SK-N-SH treated with all-trans-retinoic acid at 6 μM for 48 hours (cell line): ENCODE data around the gene TSHZ2.

ENCODE experiments used
- ATAC-seq: fragments of 200-7000 bp; cut with Tn5 transposase; 3 replicates; pipeline ENCODE4 v1.9.1; 2020; ENCODE audit warnings: mild to moderate bottlenecking, moderate library complexity
- ARNTL ChIP-seq: fragments of 450-650 bp; formaldehyde crosslinking; IDR thresholded peaks from 2 replicates; pipeline ENCODE4 v1.5.0; 2020; ENCODE audit warnings: low read depth, mild to moderate bottlenecking, moderate library complexity, borderline replicate concordance
- BACH2 ChIP-seq: fragments of 250-450 bp; sonication (Bioruptor Pico); IDR thresholded peaks from 2 replicates; pipeline ENCODE4 v1.9.0; 2021; ENCODE audit warnings: mild to moderate bottlenecking, borderline replicate concordance
- ESRRG ChIP-seq: fragments of 250-450 bp; sonication (Bioruptor Pico); IDR thresholded peaks from 2 replicates; pipeline ENCODE4 v1.6.1; 2021; ENCODE audit warnings: mild to moderate bottlenecking
- PPARA ChIP-seq: fragments of 250-450 bp; sonication (Bioruptor Pico); IDR thresholded peaks from 2 replicates; pipeline ENCODE4 v1.5.0; 2020; ENCODE audit warnings: mild to moderate bottlenecking, borderline replicate concordance
- RARB ChIP-seq: fragments of 250-450 bp; sonication (Bioruptor Pico); IDR thresholded peaks from 2 replicates; pipeline ENCODE4 v1.8.0; 2021; ENCODE audit warnings: mild to moderate bottlenecking, moderate library complexity
- SNAI2 ChIP-seq: fragments of 250-450 bp; sonication (Bioruptor Pico); IDR thresholded peaks from 2 replicates; pipeline ENCODE4 v1.5.0; 2020; ENCODE audit warnings: mild to moderate bottlenecking, moderate library complexity
- TOX ChIP-seq: fragments of 250-450 bp; sonication (Bioruptor Pico); IDR thresholded peaks from 2 replicates; pipeline ENCODE4 v1.8.0; 2021; ENCODE audit warnings: mild to moderate bottlenecking, moderate library complexity, borderline replicate concordance
- ZFP30 ChIP-seq: fragments of 450-650 bp; formaldehyde crosslinking; IDR thresholded peaks from 2 replicates; pipeline ENCODE4 v1.5.0; 2022; ENCODE audit warnings: mild to moderate bottlenecking, moderate library complexity
- ZNF565 ChIP-seq: fragments of 450-650 bp; formaldehyde crosslinking; conservative IDR thresholded peaks from 2 replicates; pipeline ENCODE4 v1.5.0; 2020; ENCODE audit warnings: low read depth, mild to moderate bottlenecking, moderate library complexity
- ZNF70 ChIP-seq: fragments of 450-650 bp; formaldehyde crosslinking; IDR thresholded peaks from 2 replicates; pipeline ENCODE4 v1.5.0; 2020; ENCODE audit warnings: mild to moderate bottlenecking, moderate library complexity
- ZNF8 ChIP-seq: fragments of 450-650 bp; formaldehyde crosslinking; IDR thresholded peaks from 2 replicates; pipeline ENCODE4 v1.5.0; 2020; ENCODE audit warnings: mild to moderate bottlenecking, moderate library complexity
- TF ChIP-seq, protein P1 (sequence below): fragments of 250-450 bp; sonication (Bioruptor Pico); IDR thresholded peaks from 2 replicates; pipeline ENCODE4 v1.8.0; 2021; ENCODE audit warnings: low read depth, mild to moderate bottlenecking, moderate library complexity, borderline replicate concordance
- TF ChIP-seq, protein P2 (sequence below): fragments of 250-450 bp; sonication (Bioruptor Pico); IDR thresholded peaks from 2 replicates; pipeline ENCODE4 v1.5.1; 2021; ENCODE audit warnings: mild to moderate bottlenecking, moderate library complexity
- TF ChIP-seq, protein P3 (sequence below): fragments of 250-450 bp; sonication (Bioruptor Pico); IDR thresholded peaks from 2 replicates; pipeline ENCODE4 v1.8.0; 2020; ENCODE audit warnings: mild to moderate bottlenecking, moderate library complexity, borderline replicate concordance
- TF ChIP-seq, protein P4 (sequence below): fragments of 250-450 bp; sonication (Bioruptor Pico); IDR thresholded peaks from 2 replicates; pipeline ENCODE4 v1.5.1; 2020; ENCODE audit warnings: low read depth, mild to moderate bottlenecking, moderate library complexity
- TF ChIP-seq, protein P5 (sequence below): fragments of 250-450 bp; sonication (Bioruptor Pico); IDR thresholded peaks from 2 replicates; pipeline ENCODE4 v1.5.0; 2020; ENCODE audit warnings: mild to moderate bottlenecking, moderate library complexity

The TSHZ2 gene

DNA sequence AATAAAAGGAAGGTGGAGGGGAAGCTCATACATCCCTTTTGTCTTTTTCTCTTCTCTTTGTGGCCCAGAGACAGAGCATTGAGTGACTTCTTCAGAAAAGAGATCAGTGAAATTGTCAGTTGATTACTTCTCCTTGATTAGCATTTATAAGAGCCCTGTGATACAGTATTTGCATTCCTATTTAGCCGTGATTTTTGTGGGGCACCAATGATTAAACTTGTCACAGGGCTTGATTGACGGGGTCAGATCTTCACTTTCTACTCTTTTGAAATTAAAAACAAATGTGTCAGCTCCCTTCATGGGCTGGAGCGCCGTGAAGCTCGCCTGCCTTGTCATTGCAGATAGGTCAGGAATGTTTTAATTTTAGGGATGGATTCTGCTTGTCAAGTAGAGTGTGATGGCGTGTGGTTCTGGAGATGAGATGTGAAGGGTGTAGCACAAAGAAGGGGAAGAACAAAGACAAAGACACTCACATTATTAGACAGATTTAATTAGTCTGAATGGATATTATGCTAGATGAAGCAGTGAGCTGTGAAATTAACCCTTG is 454.7 kb downstream of the TSHZ2 start:
- no peak for ATAC-seq
- TF ChIP-seq TOX (CRISPR knock-in tag), result no peak
- TF ChIP-seq, protein P1, sequence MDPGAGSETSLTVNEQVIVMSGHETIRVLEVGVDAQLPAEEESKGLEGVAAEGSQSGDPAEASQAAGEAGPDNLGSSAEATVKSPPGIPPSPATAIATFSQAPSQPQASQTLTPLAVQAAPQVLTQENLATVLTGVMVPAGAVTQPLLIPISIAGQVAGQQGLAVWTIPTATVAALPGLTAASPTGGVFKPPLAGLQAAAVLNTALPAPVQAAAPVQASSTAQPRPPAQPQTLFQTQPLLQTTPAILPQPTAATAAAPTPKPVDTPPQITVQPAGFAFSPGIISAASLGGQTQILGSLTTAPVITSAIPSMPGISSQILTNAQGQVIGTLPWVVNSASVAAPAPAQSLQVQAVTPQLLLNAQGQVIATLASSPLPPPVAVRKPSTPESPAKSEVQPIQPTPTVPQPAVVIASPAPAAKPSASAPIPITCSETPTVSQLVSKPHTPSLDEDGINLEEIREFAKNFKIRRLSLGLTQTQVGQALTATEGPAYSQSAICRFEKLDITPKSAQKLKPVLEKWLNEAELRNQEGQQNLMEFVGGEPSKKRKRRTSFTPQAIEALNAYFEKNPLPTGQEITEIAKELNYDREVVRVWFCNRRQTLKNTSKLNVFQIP (CRISPR knock-in tag), result no peak
- TF ChIP-seq ZNF70, result no peak
- TF ChIP-seq SNAI2 (CRISPR knock-in tag), result no peak
- no peak for TF ChIP-seq ARNTL
- TF ChIP-seq ZNF565 (CRISPR knock-in tag), result no peak
- no peak for TF ChIP-seq BACH2 (CRISPR knock-in tag)
- TF ChIP-seq ESRRG (CRISPR knock-in tag), result no peak
- TF ChIP-seq, protein P2, sequence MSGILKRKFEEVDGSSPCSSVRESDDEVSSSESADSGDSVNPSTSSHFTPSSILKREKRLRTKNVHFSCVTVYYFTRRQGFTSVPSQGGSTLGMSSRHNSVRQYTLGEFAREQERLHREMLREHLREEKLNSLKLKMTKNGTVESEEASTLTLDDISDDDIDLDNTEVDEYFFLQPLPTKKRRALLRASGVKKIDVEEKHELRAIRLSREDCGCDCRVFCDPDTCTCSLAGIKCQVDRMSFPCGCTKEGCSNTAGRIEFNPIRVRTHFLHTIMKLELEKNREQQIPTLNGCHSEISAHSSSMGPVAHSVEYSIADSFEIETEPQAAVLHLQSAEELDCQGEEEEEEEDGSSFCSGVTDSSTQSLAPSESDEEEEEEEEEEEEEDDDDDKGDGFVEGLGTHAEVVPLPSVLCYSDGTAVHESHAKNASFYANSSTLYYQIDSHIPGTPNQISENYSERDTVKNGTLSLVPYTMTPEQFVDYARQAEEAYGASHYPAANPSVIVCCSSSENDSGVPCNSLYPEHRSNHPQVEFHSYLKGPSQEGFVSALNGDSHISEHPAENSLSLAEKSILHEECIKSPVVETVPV (CRISPR knock-in tag), result no peak

DNA sequence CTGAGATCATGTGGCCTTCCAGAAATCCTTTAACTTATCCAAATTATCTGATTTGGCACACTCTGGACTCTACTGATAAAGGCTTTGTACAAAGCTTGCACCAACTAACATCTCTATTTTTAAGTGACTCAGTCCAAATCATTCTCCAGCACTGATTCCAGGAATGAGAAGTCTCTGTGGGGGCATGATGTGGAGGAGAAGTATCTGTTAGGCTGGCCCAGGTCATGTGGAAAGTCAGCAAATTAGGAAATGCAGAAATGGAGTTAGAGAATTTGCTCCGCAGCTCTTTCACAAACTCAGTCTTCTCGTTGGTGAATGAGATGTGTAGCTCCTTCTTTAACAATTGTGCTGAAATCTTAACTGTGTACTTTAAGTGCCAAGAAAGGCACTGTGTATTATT is 455.8 kb downstream of the TSHZ2 start:
- TF ChIP-seq ZNF8 (CRISPR knock-in tag) (no peak), TOX (CRISPR knock-in tag) (no peak), ZNF565 (CRISPR knock-in tag) (no peak), BACH2 (CRISPR knock-in tag) (no peak), SNAI2 (CRISPR knock-in tag) (no peak), ZFP30 (CRISPR knock-in tag) (no peak), RARB (CRISPR knock-in tag) (no peak), PPARA (CRISPR knock-in tag) (no peak)
- TF ChIP-seq, protein P3, sequence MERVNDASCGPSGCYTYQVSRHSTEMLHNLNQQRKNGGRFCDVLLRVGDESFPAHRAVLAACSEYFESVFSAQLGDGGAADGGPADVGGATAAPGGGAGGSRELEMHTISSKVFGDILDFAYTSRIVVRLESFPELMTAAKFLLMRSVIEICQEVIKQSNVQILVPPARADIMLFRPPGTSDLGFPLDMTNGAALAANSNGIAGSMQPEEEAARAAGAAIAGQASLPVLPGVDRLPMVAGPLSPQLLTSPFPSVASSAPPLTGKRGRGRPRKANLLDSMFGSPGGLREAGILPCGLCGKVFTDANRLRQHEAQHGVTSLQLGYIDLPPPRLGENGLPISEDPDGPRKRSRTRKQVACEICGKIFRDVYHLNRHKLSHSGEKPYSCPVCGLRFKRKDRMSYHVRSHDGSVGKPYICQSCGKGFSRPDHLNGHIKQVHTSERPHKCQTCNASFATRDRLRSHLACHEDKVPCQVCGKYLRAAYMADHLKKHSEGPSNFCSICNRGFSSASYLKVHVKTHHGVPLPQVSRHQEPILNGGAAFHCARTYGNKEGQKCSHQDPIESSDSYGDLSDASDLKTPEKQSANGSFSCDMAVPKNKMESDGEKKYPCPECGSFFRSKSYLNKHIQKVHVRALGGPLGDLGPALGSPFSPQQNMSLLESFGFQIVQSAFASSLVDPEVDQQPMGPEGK (CRISPR knock-in tag), result no peak
- TF ChIP-seq, protein P4, sequence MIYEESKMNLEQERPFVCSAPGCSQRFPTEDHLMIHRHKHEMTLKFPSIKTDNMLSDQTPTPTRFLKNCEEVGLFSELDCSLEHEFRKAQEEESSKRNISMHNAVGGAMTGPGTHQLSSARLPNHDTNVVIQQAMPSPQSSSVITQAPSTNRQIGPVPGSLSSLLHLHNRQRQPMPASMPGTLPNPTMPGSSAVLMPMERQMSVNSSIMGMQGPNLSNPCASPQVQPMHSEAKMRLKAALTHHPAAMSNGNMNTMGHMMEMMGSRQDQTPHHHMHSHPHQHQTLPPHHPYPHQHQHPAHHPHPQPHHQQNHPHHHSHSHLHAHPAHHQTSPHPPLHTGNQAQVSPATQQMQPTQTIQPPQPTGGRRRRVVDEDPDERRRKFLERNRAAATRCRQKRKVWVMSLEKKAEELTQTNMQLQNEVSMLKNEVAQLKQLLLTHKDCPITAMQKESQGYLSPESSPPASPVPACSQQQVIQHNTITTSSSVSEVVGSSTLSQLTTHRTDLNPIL (CRISPR knock-in tag), result no peak
- TF ChIP-seq, protein P2 (CRISPR knock-in tag), result no peak
- TF ChIP-seq, protein P5, sequence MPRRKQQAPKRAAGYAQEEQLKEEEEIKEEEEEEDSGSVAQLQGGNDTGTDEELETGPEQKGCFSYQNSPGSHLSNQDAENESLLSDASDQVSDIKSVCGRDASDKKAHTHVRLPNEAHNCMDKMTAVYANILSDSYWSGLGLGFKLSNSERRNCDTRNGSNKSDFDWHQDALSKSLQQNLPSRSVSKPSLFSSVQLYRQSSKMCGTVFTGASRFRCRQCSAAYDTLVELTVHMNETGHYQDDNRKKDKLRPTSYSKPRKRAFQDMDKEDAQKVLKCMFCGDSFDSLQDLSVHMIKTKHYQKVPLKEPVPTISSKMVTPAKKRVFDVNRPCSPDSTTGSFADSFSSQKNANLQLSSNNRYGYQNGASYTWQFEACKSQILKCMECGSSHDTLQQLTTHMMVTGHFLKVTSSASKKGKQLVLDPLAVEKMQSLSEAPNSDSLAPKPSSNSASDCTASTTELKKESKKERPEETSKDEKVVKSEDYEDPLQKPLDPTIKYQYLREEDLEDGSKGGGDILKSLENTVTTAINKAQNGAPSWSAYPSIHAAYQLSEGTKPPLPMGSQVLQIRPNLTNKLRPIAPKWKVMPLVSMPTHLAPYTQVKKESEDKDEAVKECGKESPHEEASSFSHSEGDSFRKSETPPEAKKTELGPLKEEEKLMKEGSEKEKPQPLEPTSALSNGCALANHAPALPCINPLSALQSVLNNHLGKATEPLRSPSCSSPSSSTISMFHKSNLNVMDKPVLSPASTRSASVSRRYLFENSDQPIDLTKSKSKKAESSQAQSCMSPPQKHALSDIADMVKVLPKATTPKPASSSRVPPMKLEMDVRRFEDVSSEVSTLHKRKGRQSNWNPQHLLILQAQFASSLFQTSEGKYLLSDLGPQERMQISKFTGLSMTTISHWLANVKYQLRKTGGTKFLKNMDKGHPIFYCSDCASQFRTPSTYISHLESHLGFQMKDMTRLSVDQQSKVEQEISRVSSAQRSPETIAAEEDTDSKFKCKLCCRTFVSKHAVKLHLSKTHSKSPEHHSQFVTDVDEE (CRISPR knock-in tag), result no peak
- TF ChIP-seq, protein P1 (CRISPR knock-in tag), result no peak
- ATAC-seq, result no peak
